Measurements from ENCODE around the gene GRID1.
"Not testable (repeated sequence)": the region's sequence is repeated elsewhere in the genome, so short reads cannot be mapped to it uniquely, and the experiment has no call there.

The GRID1 gene

GRCh38 chr10:86246279-86246940 lies 120.2 kb downstream of the GRID1 start:
- DNase-seq, result no peak

GRCh38 chr10:86245015-86245394 lies 121.6 kb downstream of the GRID1 start:
- no peak for DNase-seq

- no peak for DNase-seq
Observed at GRCh38 chr10:86244297-86245014, 122.1 kb downstream of the GRID1 start.

GRCh38 chr10:86243651-86244155 lies 122.9 kb downstream of the GRID1 start:
- no peak for DNase-seq

GRCh38 chr10:86242761-86243160 lies 123.8 kb downstream of the GRID1 start:
- DNase-seq, result no peak

GRCh38 chr10:86238089-86238488 lies 128.5 kb downstream of the GRID1 start:
- not testable (repeated sequence) for DNase-seq

GRCh38 chr10:86234541-86235270 lies 131.9 kb downstream of the GRID1 start:
- no peak for DNase-seq

GRCh38 chr10:86234107-86234506 lies 132.5 kb downstream of the GRID1 start:
- no peak for DNase-seq

GRCh38 chr10:86233131-86233530 lies 133.5 kb downstream of the GRID1 start:
- DNase-seq, result no peak

- DNase-seq, result no peak
Observed at GRCh38 chr10:86232644-86233043, 134.0 kb downstream of the GRID1 start.

- DNase-seq, result no peak
Observed at GRCh38 chr10:86231796-86232560, 134.6 kb downstream of the GRID1 start.

GRCh38 chr10:86230557-86231180 lies 135.9 kb downstream of the GRID1 start:
- DNase-seq, result no peak

- no peak for DNase-seq
Observed at GRCh38 chr10:86229811-86230556, 136.6 kb downstream of the GRID1 start.

GRCh38 chr10:86229376-86229775 lies 137.2 kb downstream of the GRID1 start:
- DNase-seq, result no peak

- DNase-seq, result no peak
Observed at GRCh38 chr10:86227501-86228258, 138.9 kb downstream of the GRID1 start.

- DNase-seq, result no peak
Observed at GRCh38 chr10:86226781-86227201, 139.8 kb downstream of the GRID1 start.

GRCh38 chr10:86226016-86226415 lies 140.6 kb downstream of the GRID1 start:
- DNase-seq, result no peak

GRCh38 chr10:86225103-86225782 lies 141.4 kb downstream of the GRID1 start:
- no peak for DNase-seq

- DNase-seq, result no peak
Observed at GRCh38 chr10:86224354-86225102, 142.1 kb downstream of the GRID1 start.

- no peak for DNase-seq
Observed at GRCh38 chr10:86223256-86223655, 143.3 kb downstream of the GRID1 start.

Measured in DMS79 (cell line).